ENCODE measurements around the gene SCUBE1. TPM values are rescaled to one million over a fixed set of nuclear protein-coding genes. Genes with fewer than 3 reads are reported as not detected.
"Not testable (repeated sequence)": the region's sequence is repeated elsewhere in the genome, so short reads cannot be mapped to it uniquely, and the experiment has no call there.

SCUBE1 gene
- total and polyA plus RNA-seq, 8 donors, result 0.31 to 8.0 (median 1.8) TPM

- intact Hi-C loops (cut with DNase I; ENCODE audit: low total_unique reads), result no loop called here
- DNase-seq, result no peak
- TF ChIP-seq EP300 (IDR thresholded peaks at IDR 0.05) (no peak), CTCF (IDR thresholded peaks at IDR 0.05) (no peak), POLR2AphosphoS5 (IDR thresholded peaks at IDR 0.05) (no peak), POLR2A (IDR thresholded peaks at IDR 0.05) (no peak)
- Histone ChIP-seq H3K36me3 (no peaks in the 10 kb centered on the region), H3K27me3 (no peaks in the 10 kb centered on the region), H3K4me1 (peaks cover 5 to 36% (median 17%) of the 10 kb centered on the region in 4 donors), H3K4me3 (no peak overlapping the region), H3K27ac (no peak overlapping the region), H3K9me3 (no peaks in the 10 kb centered on the region)
- WGBS, 5 donors, result 83 to 100% (median 87%) methylated on average over 1 to 4 of the region's 4 CpGs
These were observed 55.7 kb downstream of the SCUBE1 start for GRCh38 chr22:43287441-43287840.

- H3K27me3 ChIP-seq, result no peaks in the 10 kb centered on the region
- intact Hi-C loops (cut with DNase I; ENCODE audit: low total_unique reads), result no loop called here
- H3K9me3 ChIP-seq, result no peaks in the 10 kb centered on the region
- peaks cover 0 to 12% (median 3%) of the 10 kb centered on the region in 4 donors for H3K4me1 ChIP-seq
- TF ChIP-seq EP300 (IDR thresholded peaks at IDR 0.05) (no peak), POLR2A (IDR thresholded peaks at IDR 0.05) (no peak), CTCF (IDR thresholded peaks at IDR 0.05) (no peak), POLR2AphosphoS5 (IDR thresholded peaks at IDR 0.05) (no peak)
- H3K27ac ChIP-seq, result no peak overlapping the region
- no peak for DNase-seq
- WGBS, 5 donors, result 21 to 78% (median 50%) methylated on average over 2 of the region's 2 CpGs
- H3K36me3 ChIP-seq, result no peaks in the 10 kb centered on the region
- no peak overlapping the region for H3K4me3 ChIP-seq
These were observed 61.8 kb downstream of the SCUBE1 start for GRCh38 chr22:43281394-43281793.

- H3K9me3 ChIP-seq; H3K4me3 ChIP-seq; intact Hi-C loops (cut with DNase I; ENCODE audit: low total_unique reads); H3K27me3 ChIP-seq; H3K36me3 ChIP-seq; DNase-seq; H3K27ac ChIP-seq: not testable (repeated sequence)
- H3K4me1 ChIP-seq, result peaks cover 0 to 12% (median 3%) of the 10 kb centered on the region in 4 donors
- WGBS, 5 donors, result 49 to 65% (median 61%) methylated on average over 3 of the region's 3 CpGs
These were observed 62.7 kb downstream of the SCUBE1 start for GRCh38 chr22:43280523-43280886.

DNA sequence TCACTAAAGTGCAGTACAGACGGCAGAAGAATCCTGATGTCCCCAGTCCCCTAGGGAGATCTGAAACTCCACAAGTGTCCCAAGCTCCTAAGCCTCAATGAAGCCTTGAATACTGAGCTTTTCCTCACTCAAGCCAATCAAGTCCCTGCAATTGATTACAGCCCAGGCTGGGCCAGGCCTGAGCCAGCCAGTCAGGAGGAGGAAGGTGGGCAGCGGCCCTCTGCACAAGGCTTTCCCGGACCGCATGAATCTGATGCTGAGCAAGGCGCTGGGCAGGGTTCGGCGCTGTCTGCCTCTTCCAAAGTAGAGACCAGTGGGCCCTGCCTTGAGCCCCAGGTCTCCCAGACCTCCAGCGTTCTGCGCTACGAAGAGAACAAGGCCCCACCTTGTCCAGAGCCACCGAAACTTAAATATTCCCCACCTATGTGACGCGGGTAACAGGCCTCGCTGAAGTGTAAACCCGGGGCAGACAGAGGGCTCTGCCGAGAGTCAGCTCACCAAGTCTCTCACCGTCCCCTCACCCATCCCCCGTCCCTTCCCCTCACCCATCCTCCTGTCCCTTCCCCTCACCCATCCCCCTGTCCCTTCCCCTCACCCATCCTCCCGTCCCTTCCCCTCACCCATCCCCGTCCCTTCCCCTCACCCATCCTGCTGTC is 63.2 kb downstream of the SCUBE1 start:
- H3K4me3 ChIP-seq, result no peak overlapping the region
- no peak for DNase-seq
- H3K27ac ChIP-seq, result no peak overlapping the region
- 66 to 79% (median 74%) methylated on average over 18 to 20 of the region's 20 CpGs for WGBS, 5 donors
- H3K36me3 ChIP-seq, result no peaks in the 10 kb centered on the region
- no peak for TF ChIP-seq POLR2A (IDR thresholded peaks at IDR 0.05)
- TF ChIP-seq POLR2AphosphoS5 (IDR thresholded peaks at IDR 0.05), result no peak
- no peaks in the 10 kb centered on the region for H3K9me3 ChIP-seq
- intact Hi-C loops (cut with DNase I; ENCODE audit: low total_unique reads), result loop anchor here (10.0 kb wide), 1 partner anchor 105 kb away; no protein-coding TSS in a partner anchor
- peaks cover 0 to 12% (median 3%) of the 10 kb centered on the region in 4 donors for H3K4me1 ChIP-seq
- no peaks in the 10 kb centered on the region for H3K27me3 ChIP-seq

GRCh38 chr22:43277987-43278601 is 65.1 kb downstream of the SCUBE1 start:
- Histone ChIP-seq H3K9me3 (no peaks in the 10 kb centered on the region), H3K36me3 (no peaks in the 10 kb centered on the region), H3K4me3 (no peak overlapping the region), H3K27me3 (no peaks in the 10 kb centered on the region), H3K27ac (no peak overlapping the region), H3K4me1 (peaks cover 0 to 14% (median 3%) of the 10 kb centered on the region in 4 donors)
- intact Hi-C loops (cut with DNase I; ENCODE audit: low total_unique reads), result loop anchor here (10.0 kb wide), 1 partner anchor 107 kb away; no protein-coding TSS in a partner anchor
- no peak for DNase-seq
- WGBS, 5 donors, result 57 to 78% (median 65%) methylated on average over 11 to 13 of the region's 13 CpGs
- TF ChIP-seq EP300 (IDR thresholded peaks at IDR 0.05) (no peak), CTCF (IDR thresholded peaks at IDR 0.05) (no peak), POLR2AphosphoS5 (IDR thresholded peaks at IDR 0.05) (no peak), POLR2A (IDR thresholded peaks at IDR 0.05) (no peak)
